ENCODE results near the gene TMEM121B. TPM values are rescaled to one million over a fixed set of nuclear protein-coding genes. Genes with fewer than 3 reads are reported as not detected.
A peak's percentile ranks its signal among the peaks of the same experiment; 100 is the strongest.

TMEM121B gene
- total RNA-seq, 4 donors from 2014 or later: under 0.01 to 1.2 (median 0.75) TPM

DNA sequence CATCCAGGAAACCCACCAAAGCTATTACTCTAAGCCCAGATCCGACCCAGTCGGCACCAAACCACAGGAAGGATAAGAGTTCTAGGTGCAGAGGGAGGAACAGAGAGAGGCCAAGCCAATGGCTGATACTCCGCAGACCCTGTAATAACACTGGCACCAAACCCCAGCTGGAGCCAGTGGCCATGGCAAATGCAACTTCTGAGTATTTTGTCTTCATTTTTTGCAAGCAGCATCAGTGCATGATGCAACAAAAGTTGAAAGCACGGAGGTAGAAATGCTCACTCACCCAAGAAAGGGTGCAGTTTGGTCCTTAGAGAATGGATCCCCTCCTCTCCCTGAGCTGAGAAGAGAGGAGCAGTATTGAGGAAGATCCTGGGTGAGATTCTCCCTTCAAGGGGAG, 2.8 kb downstream of the TMEM121B start:
- TF ChIP-seq POLR2A (IDR thresholded peaks at IDR 0.05) (no peak), EP300 (IDR thresholded peaks at IDR 0.05) (no peak)
- TF ChIP-seq, protein P1, sequence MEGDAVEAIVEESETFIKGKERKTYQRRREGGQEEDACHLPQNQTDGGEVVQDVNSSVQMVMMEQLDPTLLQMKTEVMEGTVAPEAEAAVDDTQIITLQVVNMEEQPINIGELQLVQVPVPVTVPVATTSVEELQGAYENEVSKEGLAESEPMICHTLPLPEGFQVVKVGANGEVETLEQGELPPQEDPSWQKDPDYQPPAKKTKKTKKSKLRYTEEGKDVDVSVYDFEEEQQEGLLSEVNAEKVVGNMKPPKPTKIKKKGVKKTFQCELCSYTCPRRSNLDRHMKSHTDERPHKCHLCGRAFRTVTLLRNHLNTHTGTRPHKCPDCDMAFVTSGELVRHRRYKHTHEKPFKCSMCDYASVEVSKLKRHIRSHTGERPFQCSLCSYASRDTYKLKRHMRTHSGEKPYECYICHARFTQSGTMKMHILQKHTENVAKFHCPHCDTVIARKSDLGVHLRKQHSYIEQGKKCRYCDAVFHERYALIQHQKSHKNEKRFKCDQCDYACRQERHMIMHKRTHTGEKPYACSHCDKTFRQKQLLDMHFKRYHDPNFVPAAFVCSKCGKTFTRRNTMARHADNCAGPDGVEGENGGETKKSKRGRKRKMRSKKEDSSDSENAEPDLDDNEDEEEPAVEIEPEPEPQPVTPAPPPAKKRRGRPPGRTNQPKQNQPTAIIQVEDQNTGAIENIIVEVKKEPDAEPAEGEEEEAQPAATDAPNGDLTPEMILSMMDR (IDR thresholded peaks at IDR 0.05): no peak
- 81 to 83% methylated on average over 4 of the region's 4 CpGs for whole genome bisulfite sequencing, 2 donors
- peaks cover 0 to 34% of the 10 kb centered on the region in 2 donors for H3K27me3 ChIP-seq

GRCh38 chr22:17117890-17118289, 3.3 kb downstream of the TMEM121B start:
- 49 to 50% methylated on average over 4 of the region's 4 CpGs for WGBS, 2 donors
- Histone ChIP-seq H3K4me3 (no peak overlapping the region), H3K36me3 (no peaks in the 10 kb centered on the region), H3K4me1 (peaks cover 0 to 14% (median 4%) of the 10 kb centered on the region in 4 donors), H3K9me3 (no peaks in the 10 kb centered on the region), H3K27me3 (peaks cover 0 to 31% of the 10 kb centered on the region in 2 donors), H3K27ac (no peak overlapping the region)
- DNase-seq (ENCODE audit: low spot score in 2 of 2): peak in 1 of 2 donors; percentile 9
- TF ChIP-seq, protein P1 (IDR thresholded peaks at IDR 0.05): no peak
- TF ChIP-seq POLR2A (IDR thresholded peaks at IDR 0.05): no peak
- peak in 1 of 2 donors; percentile 17 for TF ChIP-seq EP300 (IDR thresholded peaks at IDR 0.05)

More for the DNA sequence above, 2.8 kb downstream of the TMEM121B start:
- no peak for DNase-seq (ENCODE audit: low spot score in 2 of 2)
- Histone ChIP-seq H3K4me3 (no peak overlapping the region), H3K27ac (no peak overlapping the region), H3K36me3 (no peaks in the 10 kb centered on the region), H3K4me1 (peaks cover 0 to 14% (median 4%) of the 10 kb centered on the region in 4 donors), H3K9me3 (no peaks in the 10 kb centered on the region)

- H3K27me3 ChIP-seq: peaks cover 0 to 26% of the 10 kb centered on the region in 2 donors
- H3K9me3 ChIP-seq: no peaks in the 10 kb centered on the region
- no peak for DNase-seq (ENCODE audit: low spot score in 2 of 2)
These were observed 3.8 kb downstream of the TMEM121B start for GRCh38 chr22:17117400-17117799.

DNA sequence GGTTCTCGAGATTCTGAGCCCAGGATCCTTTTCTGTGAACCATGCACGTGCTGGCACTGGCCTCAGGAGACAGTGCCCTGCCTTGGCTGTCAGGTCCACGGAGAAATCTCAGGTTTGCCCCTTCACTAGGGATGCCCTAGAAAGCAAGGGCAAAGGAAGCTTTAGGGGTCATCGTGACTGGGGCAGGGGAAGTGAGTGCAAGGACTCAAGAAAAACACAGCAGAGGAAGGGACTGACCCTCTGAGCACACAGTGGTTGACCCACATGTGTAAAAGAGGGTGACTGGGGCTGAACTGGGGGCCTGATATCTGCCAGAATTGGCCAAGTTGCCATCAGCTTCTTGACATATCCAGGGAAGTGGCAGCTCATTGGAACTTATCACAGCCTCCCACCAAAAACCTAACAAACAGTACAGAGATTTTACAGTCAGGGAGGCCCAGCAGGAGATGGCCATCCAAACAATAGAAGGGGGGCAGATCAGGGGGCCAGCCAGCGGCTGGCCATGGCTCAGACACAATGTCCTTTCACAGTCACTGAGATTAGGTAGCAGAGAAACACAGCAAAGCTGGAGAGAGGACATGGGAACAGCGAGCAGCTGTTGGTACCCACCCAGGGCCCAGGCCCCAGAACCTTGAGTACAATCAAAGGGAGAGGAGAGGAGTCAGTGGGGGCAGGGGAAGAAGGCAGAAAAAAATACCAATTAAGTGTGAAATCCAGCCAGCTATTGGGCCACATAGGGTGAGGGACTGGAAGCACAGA, 4.4 kb downstream of the TMEM121B start:
- WGBS, 2 donors: 44 to 47% methylated on average over 6 of the region's 6 CpGs
- Histone ChIP-seq H3K4me3 (no peak overlapping the region), H3K4me1 (peaks cover 0 to 12% (median 4%) of the 10 kb centered on the region in 4 donors), H3K27me3 (peaks cover 0 to 19% of the 10 kb centered on the region in 2 donors), H3K9me3 (no peaks in the 10 kb centered on the region), H3K27ac (no peak overlapping the region), H3K36me3 (peaks cover 0 to under 1% (median 0%) of the 10 kb centered on the region in 3 donors)
- DNase-seq (ENCODE audit: low spot score in 2 of 2): no peak
- TF ChIP-seq EP300 (IDR thresholded peaks at IDR 0.05): no peak
- TF ChIP-seq, protein P1 (IDR thresholded peaks at IDR 0.05): no peak
- TF ChIP-seq POLR2A (IDR thresholded peaks at IDR 0.05): no peak

More at GRCh38 chr22:17117400-17117799, 3.8 kb downstream of the TMEM121B start:
- TF ChIP-seq, protein P1 (IDR thresholded peaks at IDR 0.05): no peak
- TF ChIP-seq EP300 (IDR thresholded peaks at IDR 0.05) (no peak), POLR2A (IDR thresholded peaks at IDR 0.05) (no peak)
- Histone ChIP-seq H3K36me3 (no peaks in the 10 kb centered on the region), H3K27ac (no peak overlapping the region), H3K4me3 (no peak overlapping the region), H3K4me1 (peaks cover 0 to 14% (median 4%) of the 10 kb centered on the region in 4 donors)
- 39 to 54% methylated on average over 3 of the region's 3 CpGs for WGBS, 2 donors

GRCh38 chr22:17115945-17116565, 5.1 kb downstream of the TMEM121B start:
- Histone ChIP-seq H3K9me3 (no peaks in the 10 kb centered on the region), H3K4me3 (no peak overlapping the region), H3K27ac (no peak overlapping the region), H3K27me3 (peaks cover 0 to 14% of the 10 kb centered on the region in 2 donors), H3K4me1 (peaks cover 0 to 5% (median 1%) of the 10 kb centered on the region in 4 donors), H3K36me3 (peaks cover 0 to 7% (median 0%) of the 10 kb centered on the region in 3 donors)
- DNase-seq (ENCODE audit: low spot score in 2 of 2): no peak
- WGBS, 2 donors: 69 to 71% methylated on average over 5 of the region's 5 CpGs
- TF ChIP-seq, protein P1 (IDR thresholded peaks at IDR 0.05): no peak
- TF ChIP-seq POLR2A (IDR thresholded peaks at IDR 0.05): no peak
- TF ChIP-seq EP300 (IDR thresholded peaks at IDR 0.05): no peak

Measured in tibial nerve (tissue), 4 donors.